H1 (cell line): Measurements from ENCODE around the gene GBP2. TPM values are rescaled to one million over a fixed set of nuclear protein-coding genes. Genes with fewer than 3 reads are reported as not detected.

Experiments used
- CTCF ChIA-PET: fragments of 300-600 bp; sonication (Branson Sonifier 250); formaldehyde crosslinking; loops from one replicate; lab custom pipeline; 2021; ENCODE audit not compliant: partially characterized antibody; lab: Charles Lee
- POLR2A ChIA-PET: fragments of 300-600 bp; sonication (Branson Sonifier 250); formaldehyde crosslinking; loops from one replicate; lab custom pipeline; 2021; ENCODE audit warnings: inconsistent platforms; ENCODE audit not compliant: partially characterized antibody; lab: Charles Lee
- DNase-seq, 2 experiments: peaks; one replicate each; pipeline versions ENCODE4 v3.0.0 to v3.0.0-alpha.2; 2010 to 2022; ENCODE audit warnings: low spot score in 2 of 2, low read depth in 1 of 2, mixed read lengths in 1 of 2
- FAIRE-seq: peaks from 2 replicates; lab custom pipeline; 2011; peaks lifted over from hg19 to GRCh38; lab: Jason Lieb, UNC
- H2AFZ ChIP-seq: 2 replicates; pipeline ENCODE4 v1.8.1; 2012; ENCODE audit warnings: low read length, inconsistent platforms
- H2AK5ac ChIP-seq: 2 replicates; pipeline ENCODE4 v1.6.1; 2013; ENCODE audit warnings: low read depth, low read length
- H2BK120ac ChIP-seq: replicated peaks from 2 replicates; pipeline ENCODE3; 2013; ENCODE audit warnings: low read depth, low read length, inconsistent platforms
- H2BK12ac ChIP-seq: 2 replicates; pipeline ENCODE4 v1.6.1; 2013; ENCODE audit warnings: low read depth, low read length
- H2BK15ac ChIP-seq: 2 replicates; pipeline ENCODE4 v1.6.1; 2013; ENCODE audit warnings: low read length
- H2BK20ac ChIP-seq: 2 replicates; pipeline ENCODE4 v1.6.1; 2013; ENCODE audit warnings: low read length
- H2BK5ac ChIP-seq: 2 replicates; pipeline ENCODE4 v1.6.1; 2013; ENCODE audit warnings: low read depth, low read length
- H3K14ac ChIP-seq: 2 replicates; pipeline ENCODE4 v1.6.1; 2013; ENCODE audit warnings: inconsistent platforms; ENCODE audit not compliant: insufficient read length
- H3K18ac ChIP-seq: 2 replicates; pipeline ENCODE4 v1.6.1; 2013; ENCODE audit warnings: low read length; ENCODE audit errors: extremely low read depth
- H3K23ac ChIP-seq: 2 replicates; pipeline ENCODE4 v1.6.1; 2013; ENCODE audit warnings: inconsistent platforms; ENCODE audit not compliant: insufficient read length
- H3K23me2 ChIP-seq: 2 replicates; pipeline ENCODE4 v1.6.1; 2013; ENCODE audit warnings: low read depth, low read length
- H3K27ac ChIP-seq: 2 replicates; pipeline ENCODE4 v1.6.1; 2011; ENCODE audit warnings: low read depth, low read length, inconsistent platforms
- H3K27me3 ChIP-seq, 4 experiments: replicated peaks in 1 of 4; 1 replicate in 1 of 4; 2 replicates in 3 of 4; pipeline versions ENCODE4 v1.6.1 to v1.8.1; 2011 to 2013; ENCODE audit warnings: low read length in 3 of 4, mild to moderate bottlenecking in 3 of 4, inconsistent platforms in 2 of 4, mixed read lengths in 2 of 4, moderate library complexity in 1 of 4; ENCODE audit not compliant: control insufficient read depth in 3 of 4, insufficient read depth in 3 of 4; ENCODE audit errors: extremely low read depth in 1 of 4
- H3K36me3 ChIP-seq, 4 experiments: 2 replicates each; pipeline versions ENCODE4 v1.6.1 to v1.8.1; 2011 to 2013; ENCODE audit warnings: mild to moderate bottlenecking in 4 of 4, low read length in 3 of 4, moderate library complexity in 2 of 4, control low read depth in 1 of 4, inconsistent platforms in 1 of 4; ENCODE audit not compliant: insufficient read depth in 4 of 4, control insufficient read depth in 2 of 4
- H3K4ac ChIP-seq: replicated peaks from 2 replicates; pipeline ENCODE3; 2013; ENCODE audit warnings: low read length, low read depth, mixed read lengths, inconsistent platforms; ENCODE audit not compliant: insufficient read length
- H3K4me1 ChIP-seq, 4 experiments: replicated peaks in 1 of 4; 1 replicate in 1 of 4; 2 replicates in 3 of 4; pipeline versions ENCODE4 v1.6.1 to v1.8.1; 2011 to 2013; ENCODE audit warnings: low read length in 3 of 4, inconsistent platforms in 2 of 4, mixed read lengths in 1 of 4; ENCODE audit not compliant: insufficient read depth in 4 of 4, control insufficient read depth in 3 of 4
- H3K4me2 ChIP-seq, 2 experiments: 2 replicates each; pipeline versions ENCODE4 v1.6.1 to v1.8.1; 2011 to 2013; ENCODE audit warnings: low read depth in 2 of 2, low read length in 2 of 2, control low read depth in 1 of 2, inconsistent platforms in 1 of 2, mild to moderate bottlenecking in 1 of 2; ENCODE audit not compliant: insufficient read depth in 1 of 2
- H3K4me3 ChIP-seq, 4 experiments: fragments of 200-600, 300-600 bp in 1 of 4; sonication (generic), shearing (Covaris generic), sonication (Bioruptor Twin) in 1 of 4; 2 replicates each; pipeline versions ENCODE4 v1.5.1 to v1.8.1; 2011 to 2016; ENCODE audit warnings: low read length in 4 of 4, low read depth in 3 of 4, control low read depth in 2 of 4, inconsistent platforms in 2 of 4, mild to moderate bottlenecking in 2 of 4, mixed read lengths in 1 of 4, moderate library complexity in 1 of 4; ENCODE audit not compliant: insufficient read depth in 2 of 4; ENCODE audit errors: extremely low read depth in 1 of 4
- H3K56ac ChIP-seq: replicated peaks from 2 replicates; pipeline ENCODE3; 2013; ENCODE audit warnings: low read depth, mild to moderate bottlenecking, mixed read lengths, low read length, inconsistent platforms; ENCODE audit not compliant: insufficient read length
- H3K79me1 ChIP-seq: 2 replicates; pipeline ENCODE4 v1.6.1; 2013; ENCODE audit warnings: low read depth, low read length, control low read depth
- H3K79me2 ChIP-seq, 2 experiments: 2 replicates each; pipeline versions ENCODE4 v1.6.1 to v1.8.1; 2012 to 2013; ENCODE audit warnings: low read length in 2 of 2, mild to moderate bottlenecking in 2 of 2, inconsistent platforms in 1 of 2; ENCODE audit not compliant: insufficient read depth in 2 of 2, control insufficient read depth in 1 of 2
- H3K9ac ChIP-seq, 4 experiments: replicated peaks in 1 of 4; 1 replicate in 1 of 4; 2 replicates in 3 of 4; pipeline versions ENCODE4 v1.6.1 to v1.8.1; 2011 to 2013; ENCODE audit warnings: low read depth in 3 of 4, low read length in 3 of 4, control low read depth in 2 of 4, mild to moderate bottlenecking in 2 of 4, moderate library complexity in 2 of 4, inconsistent platforms in 1 of 4; ENCODE audit errors: extremely low read depth in 1 of 4
- H3K9me3 ChIP-seq, 2 experiments: 2 replicates each; pipeline versions ENCODE4 v1.6.1 to v1.8.1; 2012 to 2013; ENCODE audit warnings: mild to moderate bottlenecking in 2 of 2, moderate library complexity in 2 of 2, control low read depth in 1 of 2, inconsistent platforms in 1 of 2, low read depth in 1 of 2, low read length in 1 of 2, mixed read lengths in 1 of 2; ENCODE audit not compliant: insufficient read depth in 2 of 2
- H4K20me1 ChIP-seq, 2 experiments: replicated peaks in 1 of 2; 2 replicates each; pipeline versions ENCODE3 to v1.8.1; 2011 to 2013; ENCODE audit warnings: inconsistent platforms in 2 of 2, low read length in 2 of 2, mild to moderate bottlenecking in 1 of 2; ENCODE audit not compliant: insufficient read depth in 2 of 2, control insufficient read depth in 1 of 2
- H4K5ac ChIP-seq: 2 replicates; pipeline ENCODE4 v1.6.1; 2013; ENCODE audit warnings: low read length, low read depth, mixed read lengths, inconsistent platforms; ENCODE audit not compliant: insufficient read length
- H4K8ac ChIP-seq: 2 replicates; pipeline ENCODE4 v1.8.0; 2013; ENCODE audit warnings: mild to moderate bottlenecking, moderate library complexity, low read length, inconsistent platforms; ENCODE audit not compliant: insufficient read depth; ENCODE audit errors: extremely low read depth
- H4K91ac ChIP-seq: replicated peaks from 2 replicates; pipeline ENCODE3; 2013; ENCODE audit warnings: low read length, mixed read lengths, inconsistent platforms; ENCODE audit not compliant: insufficient read length
- BRCA1 ChIP-seq: IDR thresholded peaks from 2 replicates; pipeline ENCODE4 v1.6.1; 2012; ENCODE audit warnings: low read depth, low read length, improper control_type of control experiment
- CHD1 ChIP-seq: IDR thresholded peaks from 2 replicates; pipeline ENCODE4 v1.6.1; 2012; ENCODE audit warnings: low read depth, low read length, improper control_type of control experiment
- CHD2 ChIP-seq: IDR thresholded peaks from 2 replicates; pipeline ENCODE4 v1.6.1; 2012; ENCODE audit warnings: low read length, improper control_type of control experiment
- EP300 ChIP-seq, 2 experiments: IDR thresholded peaks; 1 replicate in 1 of 2; 2 replicates in 1 of 2; pipeline ENCODE4 v1.6.1; 2011 to 2012; ENCODE audit warnings: low read depth in 2 of 2, low read length in 2 of 2, mild to moderate bottlenecking in 2 of 2, borderline replicate concordance in 1 of 2, inconsistent platforms in 1 of 2, moderate library complexity in 1 of 2
- FOSL1 ChIP-seq: IDR thresholded peaks from 2 replicates; pipeline ENCODE4 v1.6.1; 2011; ENCODE audit warnings: mild to moderate bottlenecking, low read depth, low read length, moderate library complexity; ENCODE audit not compliant: insufficient read depth
- GABPA ChIP-seq: IDR thresholded peaks from 2 replicates; pipeline ENCODE4 v1.6.1; 2011; ENCODE audit warnings: mild to moderate bottlenecking, low read length, moderate library complexity, borderline replicate concordance; ENCODE audit not compliant: insufficient read depth
- GTF2F1 ChIP-seq: IDR thresholded peaks from 2 replicates; pipeline ENCODE4 v1.6.1; 2012; ENCODE audit warnings: low read depth, low read length, improper control_type of control experiment, borderline replicate concordance
- KDM5A ChIP-seq: fragments of 200-600 bp; IDR thresholded peaks from 2 replicates; pipeline ENCODE4 v1.7.1; 2012; ENCODE audit warnings: mild to moderate bottlenecking, low read length, inconsistent platforms, mixed read lengths
- NRF1 ChIP-seq: IDR thresholded peaks from 2 replicates; pipeline ENCODE4 v1.6.1; 2011; ENCODE audit warnings: mild to moderate bottlenecking, low read depth, low read length, improper control_type of control experiment
- POLR2A ChIP-seq, 2 experiments: IDR thresholded peaks; 1 replicate in 1 of 2; 2 replicates in 1 of 2; pipeline ENCODE4 v1.6.1; 2011; ENCODE audit warnings: low read depth in 2 of 2, low read length in 2 of 2, mild to moderate bottlenecking in 2 of 2; ENCODE audit errors: control extremely low read depth in 1 of 2
- POLR2AphosphoS5 ChIP-seq: IDR thresholded peaks from 2 replicates; pipeline ENCODE4 v1.6.1; 2011; ENCODE audit warnings: low read depth, low read length
- RBBP5 ChIP-seq: IDR thresholded peaks from 2 replicates; pipeline ENCODE4 v1.7.1; 2012; ENCODE audit warnings: low read depth, mild to moderate bottlenecking, inconsistent platforms, low read length, moderate library complexity, borderline replicate concordance
- SIN3A ChIP-seq, 2 experiments: IDR thresholded peaks in 1 of 2; conservative IDR thresholded peaks in 1 of 2; 2 replicates each; pipeline ENCODE4 v1.6.1; 2011 to 2012; ENCODE audit warnings: low read length in 2 of 2, improper control_type of control experiment in 1 of 2, low read depth in 1 of 2, mild to moderate bottlenecking in 1 of 2
- SP1 ChIP-seq: IDR thresholded peaks from 2 replicates; pipeline ENCODE4 v1.6.1; 2011; ENCODE audit warnings: low read depth, low read length
- SP2 ChIP-seq: IDR thresholded peaks from 2 replicates; pipeline ENCODE4 v1.6.1; 2012; ENCODE audit warnings: mild to moderate bottlenecking, low read length, inconsistent platforms
- SRF ChIP-seq: IDR thresholded peaks from 2 replicates; pipeline ENCODE4 v1.6.1; 2011; ENCODE audit warnings: mild to moderate bottlenecking, low read depth, low read length, moderate library complexity
- WGBS, 2 experiments: shearing (Covaris generic) in 1 of 2; methylation state at CpG; one replicate each; pipeline versions ENCODE4 v1.1.6 to v1.1.7; 2013 to 2015; ENCODE audit warnings: low lambda C conversion rate in 2 of 2, mixed read lengths in 2 of 2, inconsistent platforms in 1 of 2, low coverage in 1 of 2, missing lambda C conversion rate in 1 of 2; ENCODE audit not compliant: insufficient replicate concordance in 2 of 2, insufficient coverage in 1 of 2, insufficient read length in 1 of 2; ENCODE audit errors: extremely low coverage in 1 of 2, missing lambda C conversion rate in 1 of 2; 5-methylcytosine and 5-hydroxymethylcytosine counted together
- polyA plus RNA-seq, 7 experiments: library from polyadenylated mRNA; depleted of rRNA in 3 of 7; stranded (reverse) in 5 of 7; unstranded in 2 of 7; fragments of >200 nt in 5 of 7; fragments of 200-250 nt in 2 of 7; gene quantifications; 1 replicate in 5 of 7; 2 replicates in 1 of 7; 4 replicates in 1 of 7; pipeline versions ENCODE4 v1.2.1 to v1.2.3, GENCODE V29; 2011 to 2013; ENCODE audit warnings: missing spikeins in 2 of 7, mixed read lengths in 2 of 7
- total RNA-seq: library from RNA; stranded (reverse); fragmentation: NEBNext Ultra II Directional; extraction: Animal tissue kit (Norgen Biotek cat#: 25700); gene quantifications from 2 replicates; pipeline ENCODE4 v1.2.1, GENCODE V29; 2021

Gene GBP2
- total and polyA plus RNA-seq, 2 of the 8 experiments (the other 6 are each of a cell fraction or from before 2014, with no cell fraction given): not detected

DNA sequence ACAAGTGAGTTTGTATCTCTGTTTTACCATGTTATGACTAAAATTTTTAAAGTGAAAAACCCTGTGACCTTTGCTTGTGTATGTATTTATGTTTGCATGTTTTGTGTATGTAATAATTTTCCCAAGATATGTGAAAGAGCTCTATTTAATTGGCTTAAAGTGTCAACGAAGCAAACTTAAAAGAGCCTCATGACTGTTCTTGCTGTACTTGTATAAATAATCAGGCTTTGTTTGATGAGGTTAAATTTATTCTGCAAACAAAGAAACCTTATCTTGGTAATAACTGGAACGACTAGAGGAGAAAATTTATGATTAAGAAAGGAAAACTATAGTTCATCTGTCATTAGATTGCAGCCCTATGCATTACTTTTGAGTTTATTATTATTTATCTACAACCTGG, 43.3 kb upstream of the GBP2 start:
- no peak overlapping the region for H3K14ac ChIP-seq
- no peaks in the 10 kb centered on the region for H3K36me3 ChIP-seq
- no peak overlapping the region for H2AFZ ChIP-seq
- no peak overlapping the region for H3K4ac ChIP-seq
- CTCF ChIA-PET: no interaction called here
- no peak overlapping the region for H2BK120ac ChIP-seq
- no peak overlapping the region for H2BK20ac ChIP-seq
- H2BK5ac ChIP-seq: no peak overlapping the region
- FAIRE-seq (no peak), DNase-seq (no peak)
- no peak overlapping the region for H2BK12ac ChIP-seq
- no peak overlapping the region for H3K23ac ChIP-seq
- no peaks in the 10 kb centered on the region for H3K27me3 ChIP-seq
- H3K56ac ChIP-seq: no peak overlapping the region
- H3K79me2 ChIP-seq: no peaks in the 10 kb centered on the region
- no peak overlapping the region for H4K91ac ChIP-seq
- H2AK5ac ChIP-seq: no peak overlapping the region
- H3K23me2 ChIP-seq: no peaks in the 10 kb centered on the region
- H4K8ac ChIP-seq: no peak overlapping the region
- H3K9ac ChIP-seq: no peak overlapping the region
- H3K4me1 ChIP-seq: no peaks in the 10 kb centered on the region
- POLR2A ChIA-PET: interaction anchor here (0.5 to 1.0 kb wide), 2 partner anchors 9 to 439 kb away, joined by 3 read pairs; no protein-coding TSS in a partner anchor
- no peak overlapping the region for H3K18ac ChIP-seq
- H4K5ac ChIP-seq: no peak overlapping the region
- no peak overlapping the region for H3K4me2 ChIP-seq
- H3K4me3 ChIP-seq: no peak overlapping the region
- TF ChIP-seq NRF1 (no peak), EP300 (IDR thresholded peaks at IDR 0.05; ENCODE audit: borderline replicate concordance in 1 of 2, low read depth in 2 of 2, low read length in 2 of 2) (no peak), CHD1 (no peak), SP1 (no peak), GTF2F1 (no peak), BRCA1 (no peak), CHD2 (no peak), POLR2AphosphoS5 (no peak), KDM5A (no peak), RBBP5 (no peak), POLR2A (IDR thresholded peaks at IDR 0.05; ENCODE audit: control extremely low read depth in 1 of 2, low read depth in 2 of 2, low read length in 2 of 2) (no peak), FOSL1 (no peak), SIN3A (conservative IDR thresholded peaks at IDR 0.05 in 1 of 2, IDR thresholded peaks at IDR 0.05 in 1 of 2; ENCODE audit: low read depth in 1 of 2, low read length in 2 of 2) (no peak), SP2 (no peak), GABPA (no peak), SRF (no peak)
- no peaks in the 10 kb centered on the region for H4K20me1 ChIP-seq
- H2BK15ac ChIP-seq: no peak overlapping the region
- WGBS, 2 experiments: 78% methylated on average over 2 of the region's 2 CpGs; no CpG with 5 or more reads in 1 of the 2 experiments
- no peaks in the 10 kb centered on the region for H3K79me1 ChIP-seq
- no peaks in the 10 kb centered on the region for H3K9me3 ChIP-seq
- no peak overlapping the region for H3K27ac ChIP-seq
